ENCODE measurements around the gene CBX1.

DNA sequence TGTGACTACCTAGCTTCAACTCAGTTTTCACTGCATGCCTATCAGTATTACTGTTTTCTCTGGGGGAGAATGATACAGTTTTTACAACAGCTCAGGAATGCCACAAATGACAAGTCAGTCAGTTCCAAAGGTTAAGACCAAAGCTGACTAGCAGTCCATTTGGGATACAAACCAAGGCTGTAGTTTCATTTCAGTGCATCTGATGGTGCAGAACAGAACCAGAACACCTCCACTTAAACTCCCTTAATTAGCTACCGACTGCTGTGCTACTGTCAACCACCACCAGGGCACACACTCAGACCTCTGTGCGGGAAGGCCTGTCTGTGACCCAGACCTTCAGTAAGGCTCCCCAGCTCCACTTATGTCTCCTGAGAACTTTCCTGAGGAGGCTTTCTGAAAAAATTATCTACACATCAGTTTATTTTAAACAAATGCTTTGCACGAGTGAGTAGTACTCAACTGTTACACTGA is 32.8 kb downstream of the CBX1 start:
- TF ChIP-seq GATA2 (IDR thresholded peaks at IDR 0.05; ENCODE audit: low read depth, low read length), result no peak
- TF ChIP-seq GATA3 (IDR thresholded peaks at IDR 0.05; ENCODE audit: low read depth, low read length), result no peak

Data from SH-SY5Y (cell line).